ENCODE measurements around the gene RIC3.

GRCh38 chr11:8095806-8096522, 72.9 kb downstream of the RIC3 start:
- TF ChIP-seq POLR2A (IDR thresholded peaks at IDR 0.05) (no peak), EP300 (IDR thresholded peaks at IDR 0.05) (no peak)
- TF ChIP-seq, protein P1, sequence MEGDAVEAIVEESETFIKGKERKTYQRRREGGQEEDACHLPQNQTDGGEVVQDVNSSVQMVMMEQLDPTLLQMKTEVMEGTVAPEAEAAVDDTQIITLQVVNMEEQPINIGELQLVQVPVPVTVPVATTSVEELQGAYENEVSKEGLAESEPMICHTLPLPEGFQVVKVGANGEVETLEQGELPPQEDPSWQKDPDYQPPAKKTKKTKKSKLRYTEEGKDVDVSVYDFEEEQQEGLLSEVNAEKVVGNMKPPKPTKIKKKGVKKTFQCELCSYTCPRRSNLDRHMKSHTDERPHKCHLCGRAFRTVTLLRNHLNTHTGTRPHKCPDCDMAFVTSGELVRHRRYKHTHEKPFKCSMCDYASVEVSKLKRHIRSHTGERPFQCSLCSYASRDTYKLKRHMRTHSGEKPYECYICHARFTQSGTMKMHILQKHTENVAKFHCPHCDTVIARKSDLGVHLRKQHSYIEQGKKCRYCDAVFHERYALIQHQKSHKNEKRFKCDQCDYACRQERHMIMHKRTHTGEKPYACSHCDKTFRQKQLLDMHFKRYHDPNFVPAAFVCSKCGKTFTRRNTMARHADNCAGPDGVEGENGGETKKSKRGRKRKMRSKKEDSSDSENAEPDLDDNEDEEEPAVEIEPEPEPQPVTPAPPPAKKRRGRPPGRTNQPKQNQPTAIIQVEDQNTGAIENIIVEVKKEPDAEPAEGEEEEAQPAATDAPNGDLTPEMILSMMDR (IDR thresholded peaks at IDR 0.05): no peak

Data from tibial nerve (tissue), 4 donors.